Measurements from ENCODE around the gene HAX1. TPM values are rescaled to one million over a fixed set of nuclear protein-coding genes. Genes with fewer than 3 reads are reported as not detected.
"Not testable (repeated sequence)": the region's sequence is repeated elsewhere in the genome, so short reads cannot be mapped to it uniquely, and the experiment has no call there.

HAX1 gene
- total RNA-seq, 1 donor from 2014 or later = 106 TPM

DNA sequence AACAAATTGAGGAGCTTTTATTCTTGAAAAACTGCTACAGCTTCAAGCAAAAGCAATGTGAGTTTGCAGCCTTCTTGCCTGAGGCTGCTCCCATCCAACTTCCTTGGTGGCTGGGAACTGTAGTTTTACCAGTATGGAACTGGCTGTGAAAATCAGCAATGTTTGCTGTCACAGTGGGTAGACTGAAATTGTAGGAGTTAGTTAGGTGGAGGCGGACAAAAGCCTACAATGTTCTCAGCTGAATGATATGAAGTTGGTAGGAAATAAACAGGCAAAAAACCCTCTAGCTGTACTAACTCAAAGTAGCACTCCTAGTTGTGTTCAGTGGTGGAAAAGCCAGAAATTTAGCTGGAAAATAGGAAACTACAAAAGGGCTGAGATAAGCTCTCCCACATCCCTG lies 18.5 kb downstream of the HAX1 start:
- H3K4me3 ChIP-seq (ENCODE audit: low read depth, low read length) = no peak overlapping the region
- H3K27me3 ChIP-seq (ENCODE audit: control insufficient read depth, insufficient read depth, low read length) = no peaks in the 10 kb centered on the region
- TF ChIP-seq, protein P1, sequence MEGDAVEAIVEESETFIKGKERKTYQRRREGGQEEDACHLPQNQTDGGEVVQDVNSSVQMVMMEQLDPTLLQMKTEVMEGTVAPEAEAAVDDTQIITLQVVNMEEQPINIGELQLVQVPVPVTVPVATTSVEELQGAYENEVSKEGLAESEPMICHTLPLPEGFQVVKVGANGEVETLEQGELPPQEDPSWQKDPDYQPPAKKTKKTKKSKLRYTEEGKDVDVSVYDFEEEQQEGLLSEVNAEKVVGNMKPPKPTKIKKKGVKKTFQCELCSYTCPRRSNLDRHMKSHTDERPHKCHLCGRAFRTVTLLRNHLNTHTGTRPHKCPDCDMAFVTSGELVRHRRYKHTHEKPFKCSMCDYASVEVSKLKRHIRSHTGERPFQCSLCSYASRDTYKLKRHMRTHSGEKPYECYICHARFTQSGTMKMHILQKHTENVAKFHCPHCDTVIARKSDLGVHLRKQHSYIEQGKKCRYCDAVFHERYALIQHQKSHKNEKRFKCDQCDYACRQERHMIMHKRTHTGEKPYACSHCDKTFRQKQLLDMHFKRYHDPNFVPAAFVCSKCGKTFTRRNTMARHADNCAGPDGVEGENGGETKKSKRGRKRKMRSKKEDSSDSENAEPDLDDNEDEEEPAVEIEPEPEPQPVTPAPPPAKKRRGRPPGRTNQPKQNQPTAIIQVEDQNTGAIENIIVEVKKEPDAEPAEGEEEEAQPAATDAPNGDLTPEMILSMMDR (IDR thresholded peaks at IDR 0.05; ENCODE audit: insufficient read depth, low read length, poor library complexity, severe bottlenecking) = no peak
- no peaks in the 10 kb centered on the region for H3K36me3 ChIP-seq (ENCODE audit: control insufficient read depth, insufficient read depth, low read length)
- no peak for DNase-seq (ENCODE audit: low read depth)

DNA sequence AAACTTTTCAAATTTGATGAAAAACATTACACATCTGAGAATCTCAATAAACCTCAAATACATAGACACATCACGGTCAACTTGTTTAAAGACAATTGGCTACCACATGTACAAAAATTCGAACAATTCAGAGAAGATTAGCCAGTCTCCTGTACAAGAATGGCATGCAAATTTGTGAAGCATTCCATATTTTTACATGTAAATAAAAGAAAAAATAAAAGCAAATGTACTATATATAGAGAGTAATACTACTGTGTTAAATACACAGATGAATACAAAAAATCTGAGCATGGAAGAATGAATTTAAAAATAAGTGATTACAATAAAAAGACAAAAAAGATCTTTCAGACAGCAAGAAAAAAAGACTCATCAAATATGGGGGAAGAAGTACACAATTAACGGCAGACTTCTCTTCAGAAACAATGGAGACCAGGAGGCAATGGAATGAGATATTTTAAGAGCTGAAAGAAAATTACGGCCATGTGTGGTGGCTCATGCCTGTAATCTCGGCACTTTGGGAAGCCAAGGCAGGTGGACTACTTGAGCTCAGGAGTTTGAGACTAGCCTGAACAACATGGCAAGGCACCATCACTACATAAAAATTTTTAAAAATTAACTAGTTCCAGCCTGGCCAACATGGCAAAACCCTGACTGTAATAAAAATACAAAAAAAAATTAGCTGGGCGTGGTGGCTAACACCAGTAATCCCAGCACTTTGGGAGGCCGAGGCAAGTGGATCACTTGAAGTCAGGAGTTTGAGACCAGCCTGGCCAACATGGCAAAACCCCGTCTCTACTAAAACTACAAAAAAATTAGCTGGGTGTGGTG lies 23.2 kb downstream of the HAX1 start:
- no peak for DNase-seq (ENCODE audit: low read depth)
- H3K36me3 ChIP-seq (ENCODE audit: control insufficient read depth, insufficient read depth, low read length) = no peaks in the 10 kb centered on the region
- TF ChIP-seq, protein P1 (IDR thresholded peaks at IDR 0.05; ENCODE audit: insufficient read depth, low read length, poor library complexity, severe bottlenecking) = no peak

DNA sequence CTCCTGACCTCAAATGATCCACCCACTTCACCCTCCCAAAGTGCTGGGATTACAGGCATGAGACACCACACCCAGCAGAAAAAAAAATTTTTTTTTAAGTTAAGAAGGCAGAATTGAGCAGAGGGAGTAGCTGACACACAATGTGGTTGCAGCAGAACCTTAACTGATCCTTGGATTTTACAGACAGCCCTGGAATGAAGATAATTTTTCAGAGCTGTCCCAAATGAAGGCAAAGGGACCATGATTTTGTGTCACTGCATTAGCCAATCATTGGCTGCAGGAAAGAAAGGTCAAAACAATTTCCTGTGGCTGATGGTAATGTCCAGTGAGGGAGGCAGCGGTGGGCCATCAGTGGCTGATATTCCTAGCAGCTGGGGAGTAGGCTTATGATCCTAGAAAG lies 29.2 kb downstream of the HAX1 start:
- no peak for DNase-seq (ENCODE audit: low read depth)
- Histone ChIP-seq H3K27me3 (ENCODE audit: control insufficient read depth, insufficient read depth, low read length) (no peaks in the 10 kb centered on the region), H3K4me3 (ENCODE audit: low read depth, low read length) (no peak overlapping the region), H3K36me3 (ENCODE audit: control insufficient read depth, insufficient read depth, low read length) (no peaks in the 10 kb centered on the region)
- TF ChIP-seq, protein P1 (IDR thresholded peaks at IDR 0.05; ENCODE audit: insufficient read depth, low read length, poor library complexity, severe bottlenecking) = no peak

More for the DNA sequence above, 23.2 kb downstream of the HAX1 start:
- Histone ChIP-seq H3K4me3 (ENCODE audit: low read depth, low read length) (no peak overlapping the region), H3K27me3 (ENCODE audit: control insufficient read depth, insufficient read depth, low read length) (no peaks in the 10 kb centered on the region)

DNA sequence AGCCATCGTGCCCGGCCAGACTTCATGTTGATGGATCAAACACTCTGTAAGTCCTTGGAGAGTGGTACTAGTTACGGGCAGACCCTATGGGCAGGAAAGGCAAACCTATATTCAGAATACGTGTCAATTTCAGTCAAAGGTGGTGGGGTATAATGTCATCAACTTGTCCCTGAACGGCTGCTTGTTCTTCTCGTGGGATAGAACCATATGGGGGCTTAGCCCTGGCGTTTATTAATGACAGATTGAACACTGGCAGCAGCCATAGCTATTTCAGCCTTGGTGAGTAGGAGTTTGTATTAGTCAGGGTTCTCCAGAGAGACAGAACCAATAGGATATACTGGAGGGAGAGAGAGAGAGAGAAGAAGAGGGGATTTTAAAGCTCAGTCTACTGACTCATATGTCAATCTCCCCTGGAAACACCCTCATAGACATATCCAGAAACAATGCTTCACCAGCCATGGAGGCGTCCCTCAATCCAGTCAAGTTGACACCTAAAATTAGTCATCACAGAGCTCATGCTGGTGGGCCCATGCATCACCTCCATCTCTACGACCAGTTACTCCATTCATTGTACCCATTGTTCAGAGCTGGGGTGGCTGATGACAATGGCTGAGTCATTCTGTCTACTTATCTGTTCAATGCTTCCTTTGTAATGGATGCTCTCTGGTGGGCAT lies 32.4 kb downstream of the HAX1 start:
- TF ChIP-seq, protein P1 (IDR thresholded peaks at IDR 0.05; ENCODE audit: insufficient read depth, low read length, poor library complexity, severe bottlenecking) = no peak
- Histone ChIP-seq H3K27me3 (ENCODE audit: control insufficient read depth, insufficient read depth, low read length) (no peaks in the 10 kb centered on the region), H3K4me3 (ENCODE audit: low read depth, low read length) (no peak overlapping the region), H3K36me3 (ENCODE audit: control insufficient read depth, insufficient read depth, low read length) (no peaks in the 10 kb centered on the region)
- no peak for DNase-seq (ENCODE audit: low read depth)

DNA sequence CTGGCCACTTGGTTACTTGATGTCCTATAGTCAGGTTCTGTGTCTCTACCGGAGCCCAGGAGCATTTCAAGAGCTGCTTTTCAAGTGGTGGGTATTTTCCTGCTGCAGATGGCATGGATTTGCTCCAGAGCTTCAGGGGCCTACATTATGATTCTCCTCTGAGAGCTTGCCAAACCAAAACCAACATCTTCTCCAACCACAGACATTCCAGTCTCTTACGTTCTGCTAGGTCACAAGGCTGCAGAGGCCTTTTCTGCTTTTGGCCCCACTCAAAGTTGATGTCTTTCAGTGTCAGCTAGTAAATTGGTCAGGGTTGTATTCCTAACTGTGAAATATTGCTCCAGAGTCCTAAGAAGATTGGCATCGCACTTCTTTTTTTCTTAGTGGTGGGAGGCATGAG lies 33.7 kb downstream of the HAX1 start:
- DNase-seq (ENCODE audit: low read depth) = no peak
- Histone ChIP-seq H3K4me3 (ENCODE audit: low read depth, low read length) (no peak overlapping the region), H3K27me3 (ENCODE audit: control insufficient read depth, insufficient read depth, low read length) (no peaks in the 10 kb centered on the region), H3K36me3 (ENCODE audit: control insufficient read depth, insufficient read depth, low read length) (no peaks in the 10 kb centered on the region)
- TF ChIP-seq, protein P1 (IDR thresholded peaks at IDR 0.05; ENCODE audit: insufficient read depth, low read length, poor library complexity, severe bottlenecking) = no peak

DNA sequence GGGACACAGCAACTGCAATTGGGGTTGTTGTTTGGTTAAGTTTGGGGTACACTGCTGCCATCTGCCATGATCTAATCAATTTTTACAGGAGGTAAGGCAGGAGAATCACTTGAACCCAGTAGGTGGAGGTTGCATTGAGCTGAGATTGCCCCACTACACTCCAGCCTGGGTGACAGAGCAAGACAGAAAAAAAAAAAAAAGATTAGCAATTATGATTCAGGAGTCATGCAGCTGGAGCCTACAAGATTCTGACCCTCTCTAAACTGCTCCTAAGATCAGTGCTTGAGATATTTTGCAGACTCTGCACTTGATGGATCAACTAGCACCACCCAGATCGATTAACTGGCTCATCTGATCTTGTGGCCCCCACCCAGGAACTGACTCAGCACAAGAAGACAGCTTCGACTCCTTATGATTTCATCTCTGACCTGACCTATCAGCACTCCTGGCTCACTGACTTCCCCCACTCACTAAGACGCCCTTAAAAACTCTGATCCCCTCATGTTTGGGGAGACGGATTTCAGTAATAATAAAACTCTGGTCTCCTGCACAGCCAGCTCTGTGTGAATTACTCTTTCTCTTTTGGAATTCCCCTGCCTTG lies 35.3 kb downstream of the HAX1 start:
- not testable (repeated sequence) for H3K27me3 ChIP-seq (ENCODE audit: control insufficient read depth, insufficient read depth, low read length); H3K36me3 ChIP-seq (ENCODE audit: control insufficient read depth, insufficient read depth, low read length); DNase-seq (ENCODE audit: low read depth); H3K4me3 ChIP-seq (ENCODE audit: low read depth, low read length)

DNA sequence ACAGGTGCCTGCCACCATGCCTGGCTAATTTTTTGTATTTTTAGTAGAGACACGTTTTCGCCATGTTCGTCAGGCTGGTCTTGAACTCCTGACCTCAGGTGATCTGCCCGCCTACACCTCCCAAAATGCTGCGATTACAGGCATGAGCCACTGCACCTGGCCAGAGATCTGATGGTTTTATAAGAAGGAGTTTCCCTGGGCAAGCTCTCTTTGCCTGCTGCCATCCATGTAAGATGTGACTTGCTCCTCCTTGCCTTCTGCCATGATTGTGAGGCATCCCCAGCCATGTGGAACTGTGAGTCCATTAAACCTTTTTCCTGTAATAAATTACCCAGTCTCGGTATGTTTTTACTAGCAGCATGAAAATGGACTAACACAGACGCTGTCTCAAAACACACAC lies 36.7 kb downstream of the HAX1 start:
- H3K27me3 ChIP-seq (ENCODE audit: control insufficient read depth, insufficient read depth, low read length); H3K36me3 ChIP-seq (ENCODE audit: control insufficient read depth, insufficient read depth, low read length); DNase-seq (ENCODE audit: low read depth); H3K4me3 ChIP-seq (ENCODE audit: low read depth, low read length): not testable (repeated sequence)

DNA sequence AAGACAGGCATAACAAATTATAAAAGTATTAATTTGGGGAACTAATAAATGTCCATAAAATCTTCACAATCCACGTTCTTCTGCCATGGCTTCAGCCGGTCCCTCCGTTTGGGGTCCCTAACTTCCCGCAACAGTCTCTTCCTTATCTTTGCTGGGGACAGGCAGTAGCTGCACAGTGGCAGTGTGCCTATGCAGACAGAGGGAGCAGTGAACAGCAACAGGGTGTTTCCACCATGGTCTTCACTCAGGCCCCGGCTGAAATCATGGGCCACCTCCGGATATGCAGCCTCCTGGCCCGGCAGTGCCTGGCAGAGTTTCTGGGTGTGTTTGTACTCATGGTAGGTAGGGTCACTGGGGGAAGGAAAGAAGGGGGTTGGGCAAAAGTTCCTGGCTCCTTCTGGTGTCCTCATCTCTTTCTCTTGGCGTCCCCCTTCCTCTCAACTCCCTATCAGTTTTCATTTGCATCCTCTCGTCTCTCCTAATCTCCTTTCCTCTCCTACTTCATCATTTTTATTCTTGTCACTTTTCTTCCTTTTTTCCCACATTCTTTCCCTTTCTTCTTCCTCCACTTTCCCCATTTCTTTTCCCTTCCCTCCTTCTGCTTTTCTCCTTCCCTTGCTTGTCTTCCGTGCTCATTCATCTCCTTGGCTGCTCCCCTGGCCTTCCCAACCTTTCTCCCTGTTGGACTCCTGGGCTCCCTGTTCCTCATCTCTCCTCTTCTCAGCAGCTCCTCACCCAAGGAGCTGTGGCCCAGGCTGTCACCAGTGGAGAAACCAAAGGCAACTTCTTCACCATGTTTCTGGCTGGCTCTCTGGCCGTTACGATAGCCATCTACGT lies 40.0 kb downstream of the HAX1 start:
- DNase-seq (ENCODE audit: low read depth); H3K4me3 ChIP-seq (ENCODE audit: low read depth, low read length); H3K27me3 ChIP-seq (ENCODE audit: control insufficient read depth, insufficient read depth, low read length); H3K36me3 ChIP-seq (ENCODE audit: control insufficient read depth, insufficient read depth, low read length): not testable (repeated sequence)

Measured in kidney epithelial cell (primary cell).